IPS-NIHi7 (cell line): ENCODE data around the gene CRIM1.

Source experiments
- DNase-seq: peaks from one replicate; pipeline ENCODE4 v3.0.0; 2012; ENCODE audit warnings: mixed read lengths; ENCODE audit errors: extremely low spot score

Gene CRIM1

GRCh38 chr2:36455788-36456187, 100.2 kb downstream of the CRIM1 start:
- DNase-seq = peak; percentile 18

GRCh38 chr2:36456227-36457175, 100.9 kb downstream of the CRIM1 start:
- no peak for DNase-seq

GRCh38 chr2:36458106-36458505, 102.5 kb downstream of the CRIM1 start:
- peak; percentile 24 for DNase-seq

DNA sequence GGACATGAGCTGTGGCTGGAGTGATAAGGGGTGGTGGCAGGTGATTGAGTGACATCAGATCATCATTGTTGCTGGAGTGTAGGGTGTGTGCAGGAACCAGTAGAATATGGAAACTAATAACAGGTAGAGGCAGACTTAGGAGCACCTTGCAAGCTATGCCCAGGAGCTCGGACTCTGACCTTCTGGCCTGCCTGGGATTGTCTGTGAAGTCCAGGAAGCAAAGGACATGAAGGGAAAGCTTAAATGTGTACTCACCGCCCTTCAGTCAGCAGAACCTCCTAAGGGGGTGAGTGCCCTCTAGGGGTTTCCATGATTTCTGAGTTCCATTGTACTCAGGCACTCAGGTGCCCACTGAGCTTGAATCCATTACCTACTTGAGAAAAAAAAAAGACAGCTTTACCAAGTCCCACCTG, 104.2 kb downstream of the CRIM1 start:
- peak; percentile 68 for DNase-seq

DNA sequence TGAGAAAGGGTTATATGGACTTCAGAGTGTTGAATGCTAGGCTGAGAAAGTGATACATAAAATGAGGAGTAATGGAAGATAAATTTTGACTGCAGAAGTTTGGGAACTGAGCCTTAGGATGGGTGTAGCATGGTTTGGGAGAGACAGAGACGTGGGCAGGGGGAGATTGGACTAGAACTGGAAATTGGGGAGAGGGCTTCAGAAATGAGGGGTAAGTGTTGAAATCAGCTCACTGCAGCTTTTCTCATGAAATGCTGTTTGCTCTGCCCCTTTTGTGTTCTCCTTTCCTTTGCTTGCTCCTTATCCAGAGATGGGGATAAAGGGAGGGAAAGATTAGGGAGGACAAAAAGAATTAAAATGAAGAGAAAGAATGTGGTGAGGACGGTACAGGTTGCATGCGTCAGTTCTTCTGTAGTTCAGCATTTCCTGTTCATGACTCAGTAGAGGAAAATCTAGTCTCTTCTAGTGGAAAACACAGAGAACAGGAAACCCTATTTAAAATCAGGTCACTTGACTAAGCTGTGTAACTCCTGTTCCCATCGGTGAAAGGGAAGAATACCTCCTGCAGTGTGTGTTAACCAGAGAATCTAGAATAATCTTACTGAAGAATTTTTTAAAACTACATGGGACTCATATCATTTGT, 105.6 kb downstream of the CRIM1 start:
- DNase-seq = peak; percentile 30

DNA sequence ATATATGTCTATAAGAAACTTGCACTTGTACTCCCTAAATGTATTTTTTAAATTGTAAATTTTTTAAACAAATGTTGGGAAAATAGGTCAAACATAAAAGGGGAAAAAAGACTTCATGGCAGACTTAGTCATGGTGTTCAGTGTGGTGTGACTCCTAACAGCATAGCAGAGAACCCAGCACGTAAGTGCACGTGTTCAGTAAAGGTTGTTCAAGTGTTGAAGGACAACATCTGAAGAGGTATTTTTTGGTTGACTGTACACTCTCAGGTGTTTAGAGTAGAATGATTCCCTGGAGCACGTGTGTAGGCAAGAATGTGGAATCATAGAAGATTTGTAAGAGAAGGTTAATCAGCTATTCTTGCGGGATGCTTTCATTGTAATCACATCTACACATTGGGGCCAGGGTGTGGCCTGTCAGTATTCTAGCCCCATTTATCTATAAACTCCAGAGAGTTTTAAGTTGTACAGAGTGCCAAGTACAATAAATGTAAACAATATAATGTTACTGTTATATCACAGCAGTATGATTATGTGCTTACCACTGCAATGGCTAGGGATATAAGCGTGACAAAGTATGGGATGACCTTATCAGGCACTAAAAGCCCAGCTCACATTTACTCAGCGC, 106.8 kb downstream of the CRIM1 start:
- DNase-seq = no peak

DNA sequence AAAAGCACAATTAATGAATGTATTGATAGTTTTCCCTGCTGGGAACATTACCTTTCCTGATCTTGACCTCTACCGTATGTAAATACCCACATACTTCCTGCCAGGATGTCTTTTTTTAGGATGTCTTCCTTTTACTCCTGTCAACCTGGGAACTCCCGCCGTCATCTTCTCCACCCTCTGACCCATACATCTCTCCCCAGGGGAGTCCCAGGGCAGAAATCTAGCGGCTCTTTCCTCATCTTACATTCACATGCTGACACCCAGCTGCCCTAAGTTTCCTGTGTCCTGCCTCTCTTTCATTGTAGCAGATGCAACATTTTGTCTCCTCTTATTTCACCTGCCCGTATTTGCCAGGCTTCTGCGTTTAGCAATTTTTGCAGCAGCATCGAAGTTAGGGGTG, 107.8 kb downstream of the CRIM1 start:
- DNase-seq = no peak

GRCh38 chr2:36464006-36464721, 108.6 kb downstream of the CRIM1 start:
- no peak for DNase-seq

DNA sequence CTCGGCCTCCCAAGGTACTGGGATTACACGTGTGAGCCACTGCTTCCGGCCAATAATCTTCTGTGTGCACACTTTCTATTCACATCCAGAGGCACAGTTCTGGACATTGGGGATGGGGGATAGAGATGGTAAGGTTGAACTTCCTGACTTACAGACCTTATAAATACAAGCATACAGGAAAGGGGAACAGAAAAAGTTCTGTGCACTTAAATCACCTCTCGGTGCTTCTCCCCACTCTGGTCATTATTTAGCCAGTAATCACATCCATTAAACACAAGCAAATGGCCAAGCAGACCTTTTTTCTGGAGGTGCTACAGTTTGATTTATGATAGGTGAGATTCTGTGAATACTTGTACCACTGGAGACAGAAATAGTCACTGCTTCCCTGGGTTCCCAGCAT, 110.6 kb downstream of the CRIM1 start:
- DNase-seq = no peak

DNA sequence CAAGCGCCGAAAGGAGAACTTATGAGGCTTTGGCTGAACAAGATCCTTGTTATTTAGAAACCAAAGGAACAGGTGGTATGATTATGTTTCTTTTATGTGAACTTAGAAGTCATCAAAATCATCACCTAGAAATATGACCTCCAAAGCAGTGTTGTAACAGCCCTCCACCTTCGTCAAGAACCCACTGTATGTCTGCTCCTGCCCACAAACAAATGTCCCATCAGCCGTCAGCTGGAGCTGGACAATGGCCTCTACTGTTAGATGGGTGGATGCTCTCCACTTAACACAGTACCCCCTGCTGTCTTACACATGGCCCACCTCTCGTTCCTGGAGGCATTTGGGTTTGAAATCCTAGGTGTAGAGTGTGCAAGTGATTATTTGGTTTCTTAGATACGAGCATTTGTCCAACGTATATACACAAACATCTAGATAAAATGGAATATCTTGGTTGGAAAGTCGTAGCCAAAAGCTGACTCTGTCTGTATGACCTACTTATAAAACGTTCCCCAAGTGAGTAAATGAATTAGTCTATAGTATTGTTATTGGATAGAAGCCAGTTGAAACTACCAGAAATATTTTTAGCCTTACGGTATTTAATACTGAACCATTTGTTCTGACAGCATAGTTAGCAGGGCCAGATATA, 113.0 kb downstream of the CRIM1 start:
- no peak for DNase-seq

GRCh38 chr2:36469106-36469477, 113.5 kb downstream of the CRIM1 start:
- DNase-seq = no peak

- no peak for DNase-seq
Measured at GRCh38 chr2:36469710-36470109, 114.1 kb downstream of the CRIM1 start.

GRCh38 chr2:36473230-36473629, 117.7 kb downstream of the CRIM1 start:
- DNase-seq = no peak

GRCh38 chr2:36476411-36476810, 120.8 kb downstream of the CRIM1 start:
- no peak for DNase-seq

DNA sequence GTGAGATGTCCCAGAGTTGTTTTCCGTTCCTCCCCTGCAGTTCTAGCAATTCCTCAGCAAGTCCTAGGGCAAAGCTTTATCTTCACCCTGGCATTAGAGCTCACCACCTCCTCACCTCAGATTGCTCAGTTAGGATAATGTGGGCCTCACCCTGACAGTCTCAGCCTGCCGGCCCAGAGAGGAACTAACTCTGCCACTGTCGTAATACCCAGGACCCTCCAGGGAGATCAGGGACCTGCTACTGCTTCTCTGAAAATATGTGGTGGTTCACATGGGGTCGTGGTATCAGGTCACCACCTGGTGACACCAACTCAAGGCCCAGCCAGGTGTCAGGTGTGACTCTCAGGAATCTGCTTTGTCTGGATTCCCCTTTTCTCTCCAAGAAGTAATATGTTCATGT, 121.7 kb downstream of the CRIM1 start:
- DNase-seq = no peak

DNA sequence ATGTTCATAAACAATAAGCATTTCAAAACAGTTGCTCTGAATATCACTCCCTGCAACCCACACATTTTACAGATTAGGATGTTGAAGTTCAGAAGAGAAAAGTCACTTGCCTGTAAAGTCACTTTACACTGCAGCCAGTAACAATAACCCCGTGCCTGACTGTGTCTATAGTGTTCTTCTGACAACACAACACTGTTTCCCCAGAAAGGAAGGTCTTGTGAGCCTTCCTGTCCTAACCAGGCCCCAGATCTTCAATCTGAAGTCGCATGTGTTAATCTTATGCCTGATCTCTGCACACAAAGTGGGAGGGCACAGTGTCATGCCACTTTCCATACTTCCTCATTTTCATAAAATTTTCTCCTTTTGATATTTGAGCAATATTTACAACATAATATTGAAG, 122.2 kb downstream of the CRIM1 start:
- no peak for DNase-seq

- no peak for DNase-seq
Measured at GRCh38 chr2:36478332-36478738, 122.8 kb downstream of the CRIM1 start.

DNA sequence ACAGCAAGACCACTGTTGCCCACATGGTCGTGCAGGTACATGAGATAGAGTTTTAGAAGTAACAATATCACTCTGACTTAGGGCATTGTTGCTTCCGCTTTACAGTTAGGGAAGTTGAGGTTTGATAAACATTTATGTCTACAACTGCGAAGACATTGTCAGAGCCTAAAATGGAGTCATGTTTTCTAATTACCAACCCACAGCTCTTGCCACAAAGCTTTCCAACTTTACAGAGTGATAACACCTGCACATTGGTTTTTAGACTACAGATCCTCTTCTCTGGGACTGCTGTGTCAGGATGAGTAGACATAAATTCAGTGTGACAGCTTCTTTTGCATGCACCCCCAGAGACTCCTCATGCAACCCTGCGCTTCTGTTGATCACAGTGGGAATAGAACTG, 123.4 kb downstream of the CRIM1 start:
- no peak for DNase-seq

GRCh38 chr2:36479406-36479805, 123.8 kb downstream of the CRIM1 start:
- no peak for DNase-seq

GRCh38 chr2:36480028-36480427, 124.5 kb downstream of the CRIM1 start:
- no peak for DNase-seq

DNA sequence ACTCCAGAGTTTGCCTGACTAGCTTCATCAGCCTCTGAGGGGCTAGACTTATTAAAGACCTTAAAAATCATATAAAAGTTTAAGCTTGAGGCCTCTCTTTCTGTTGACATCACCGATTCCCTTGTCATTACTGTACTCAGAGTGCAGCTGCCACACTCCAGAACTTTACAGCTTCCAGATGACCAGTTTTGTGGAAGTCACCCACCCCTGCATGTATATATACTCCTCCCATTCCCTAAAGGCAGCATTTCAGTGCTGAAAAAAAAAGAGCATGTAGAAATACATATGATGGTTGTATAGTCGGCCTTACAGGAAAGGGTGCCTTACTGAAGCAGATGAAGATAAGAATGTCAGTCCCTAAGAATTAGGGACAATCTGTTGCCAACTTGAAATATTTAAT, 125.1 kb downstream of the CRIM1 start:
- no peak for DNase-seq

DNA sequence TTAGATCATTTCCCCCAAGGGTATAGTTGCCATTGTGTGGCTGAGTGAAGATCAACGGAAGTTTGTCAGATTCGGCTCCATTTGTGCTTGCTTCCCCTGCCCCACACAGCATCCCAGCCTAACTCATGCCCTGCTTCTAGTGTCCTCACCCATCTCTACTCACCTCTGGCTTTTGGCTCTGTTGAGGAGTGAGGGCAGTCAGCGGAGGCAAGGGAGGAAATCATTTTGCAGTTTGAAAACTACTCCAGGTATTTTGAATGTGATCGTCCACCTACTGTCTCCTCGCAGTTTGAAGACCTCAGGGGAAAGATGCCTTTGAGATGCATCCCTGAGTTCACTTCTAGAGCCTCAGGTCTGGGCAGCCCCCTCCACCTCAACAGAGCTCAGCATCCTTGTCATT, 126.1 kb downstream of the CRIM1 start:
- DNase-seq = no peak
